A549 (cell line): ENCODE results near the gene OR51A2. TPM values are rescaled to one million over a fixed set of nuclear protein-coding genes. Genes with fewer than 3 reads are reported as not detected.
A peak's percentile ranks its signal among the peaks of the same experiment; 100 is the strongest.

Source experiments
- ATAC-seq, 2 experiments: fragments of 200-7000 bp in 1 of 2; fragments of >200 bp in 1 of 2; cut with Nextera tagmentation in 1 of 2; cut with Tn5 transposase in 1 of 2; 3 replicates each; pipeline versions ENCODE4 v1.8.0 to v1.9.1; 2018 to 2020; ENCODE audit warnings: mild to moderate bottlenecking in 1 of 2, moderate library complexity in 1 of 2
- CTCF ChIA-PET: fragments of 300-600 bp; sonication (Branson Sonifier 250); formaldehyde crosslinking; extraction: SDS; loops from one replicate; lab custom pipeline; 2021; ENCODE audit warnings: antibody characterized with exemption, inconsistent platforms; lab: Yijun Ruan, JAX
- POLR2A ChIA-PET: fragments of 350-600 bp; formaldehyde crosslinking; extraction: SDS; loops from one replicate; lab custom pipeline; 2021; ENCODE audit warnings: antibody characterized with exemption, inconsistent platforms; lab: Yijun Ruan, JAX
- DNase-seq, 2 experiments: peaks; one replicate each; pipeline versions ENCODE4 v3.0.0 to v3.0.0-alpha.2; 2011 to 2016; ENCODE audit warnings: low read depth in 1 of 2, low spot score in 1 of 2
- FAIRE-seq: peaks from 2 replicates; lab custom pipeline; 2011; peaks lifted over from hg19 to GRCh38; lab: Jason Lieb, UNC
- H3K27ac ChIP-seq, 2 experiments: fragments of >200 bp; sonication (Bioruptor Twin); formaldehyde crosslinking; 3 replicates each; pipeline ENCODE4 v1.5.1; 2016 to 2017
- H3K4me1 ChIP-seq: fragments of >200 bp; sonication (Bioruptor Twin); formaldehyde crosslinking; 3 replicates; pipeline ENCODE4 v1.6.1; 2016
- H3K4me2 ChIP-seq: fragments of >200 bp; sonication (Bioruptor Twin); formaldehyde crosslinking; 3 replicates; pipeline ENCODE4 v1.6.1; 2016
- H3K4me3 ChIP-seq: fragments of >200 bp; sonication (Bioruptor Twin); formaldehyde crosslinking; 3 replicates; pipeline ENCODE4 v1.5.1; 2016
- H3K9me3 ChIP-seq: fragments of >200 bp; sonication (Bioruptor Twin); formaldehyde crosslinking; 3 replicates; pipeline ENCODE4 v1.6.1; 2016
- ATOH8 ChIP-seq: fragments of 250-450 bp; sonication (Bioruptor Pico); IDR thresholded peaks from 2 replicates; pipeline ENCODE4 v1.5.0; 2020; ENCODE audit warnings: low read depth, mild to moderate bottlenecking, moderate library complexity
- BCL3 ChIP-seq: fragments of >200 bp; sonication (Bioruptor Twin); formaldehyde crosslinking; IDR thresholded peaks from 3 replicates; pipeline ENCODE4 v1.6.1; 2016
- CBX2 ChIP-seq: fragments of 200-600 bp; sonication (generic); IDR thresholded peaks from 2 replicates; pipeline ENCODE4 v1.6.1; 2016; ENCODE audit warnings: low read depth, mild to moderate bottlenecking, borderline replicate concordance
- CEBPB ChIP-seq, 2 experiments: fragments of >200 bp in 1 of 2; sonication (Bioruptor Twin) in 1 of 2; formaldehyde crosslinking in 1 of 2; IDR thresholded peaks; 2 replicates each; pipeline ENCODE4 v1.6.1; 2012 to 2016
- CHD4 ChIP-seq: fragments of 200-600 bp; sonication (generic); IDR thresholded peaks from 2 replicates; pipeline ENCODE4 v1.6.1; 2016; ENCODE audit warnings: antibody characterized with exemption, mild to moderate bottlenecking, borderline replicate concordance
- E2F6 ChIP-seq: IDR thresholded peaks from 2 replicates; pipeline ENCODE4 v1.6.1; 2012; ENCODE audit warnings: low read depth, borderline replicate concordance
- EHF ChIP-seq: fragments of 250-450 bp; sonication (Bioruptor Pico); IDR thresholded peaks from 2 replicates; pipeline ENCODE4 v1.5.0; 2020; ENCODE audit warnings: mild to moderate bottlenecking
- EHMT2 ChIP-seq: fragments of 200-600 bp; sonication (generic); IDR thresholded peaks from 2 replicates; pipeline ENCODE4 v1.6.1; 2016; ENCODE audit warnings: antibody characterized with exemption, low read depth, mild to moderate bottlenecking, moderate library complexity
- ELK1 ChIP-seq: fragments of 150-350 bp; IDR thresholded peaks from 2 replicates; pipeline ENCODE4 v1.6.1; 2014; ENCODE audit warnings: low read depth, mild to moderate bottlenecking, low read length
- ESRRA ChIP-seq: fragments of 150-350 bp; IDR thresholded peaks from 2 replicates; pipeline ENCODE4 v1.6.1; 2014; ENCODE audit warnings: mild to moderate bottlenecking, low read length, borderline replicate concordance
- HDAC2 ChIP-seq: fragments of 200-600 bp; sonication (generic); IDR thresholded peaks from 2 replicates; pipeline ENCODE4 v1.6.1; 2016
- JUNB ChIP-seq: fragments of >200 bp; sonication (Bioruptor Twin); formaldehyde crosslinking; IDR thresholded peaks from 2 replicates; pipeline ENCODE4 v1.6.1; 2016
- MAFK ChIP-seq: fragments of 450-650 bp; IDR thresholded peaks from 2 replicates; pipeline ENCODE4 v1.6.1; 2014; ENCODE audit not compliant: partially characterized antibody
- MAX ChIP-seq: IDR thresholded peaks from 2 replicates; pipeline ENCODE4 v1.6.1; 2012
- MYC ChIP-seq: IDR thresholded peaks from 2 replicates; pipeline ENCODE4 v1.6.1; 2012; ENCODE audit warnings: mild to moderate bottlenecking, inconsistent platforms, low read length, improper control_type of control experiment, borderline replicate concordance
- NFE2L2 ChIP-seq: fragments of 150-350 bp; conservative IDR thresholded peaks from 2 replicates; pipeline ENCODE4 v1.6.1; 2014; ENCODE audit warnings: low read length
- NPAS2 ChIP-seq: fragments of 250-450 bp; sonication (Bioruptor Pico); IDR thresholded peaks from 2 replicates; pipeline ENCODE4 v1.8.0; 2022; ENCODE audit warnings: mild to moderate bottlenecking, moderate library complexity, borderline replicate concordance
- NR3C1 ChIP-seq: fragments of >200 bp; sonication (Bioruptor Twin); formaldehyde crosslinking; IDR thresholded peaks from 3 replicates; pipeline ENCODE4 v1.6.1; 2017
- PBX3 ChIP-seq: IDR thresholded peaks from 2 replicates; pipeline ENCODE4 v1.6.1; 2012
- POLR2AphosphoS2 ChIP-seq: conservative IDR thresholded peaks from 2 replicates; pipeline ENCODE4 v1.6.1; 2012; ENCODE audit warnings: low read length, improper control_type of control experiment, inconsistent platforms
- RNF2 ChIP-seq: fragments of 200-600 bp; sonication (generic); IDR thresholded peaks from 2 replicates; pipeline ENCODE4 v1.6.1; 2016; ENCODE audit warnings: low read depth, mild to moderate bottlenecking, antibody characterized with exemption, moderate library complexity, borderline replicate concordance
- SMC3 ChIP-seq: fragments of >200 bp; sonication (Bioruptor Twin); formaldehyde crosslinking; IDR thresholded peaks from 3 replicates; pipeline ENCODE4 v1.6.1; 2018; ENCODE audit warnings: inconsistent platforms
- TFCP2L1 ChIP-seq: fragments of 250-450 bp; sonication (Bioruptor Pico); IDR thresholded peaks from 2 replicates; pipeline ENCODE4 v1.5.0; 2021; ENCODE audit warnings: mild to moderate bottlenecking
- TP53 ChIP-seq: fragments of 250-450 bp; sonication (Bioruptor Pico); IDR thresholded peaks from 2 replicates; pipeline ENCODE4 v1.5.0; 2021; ENCODE audit warnings: mild to moderate bottlenecking, moderate library complexity
- ZC3H11A ChIP-seq: fragments of 450-650 bp; IDR thresholded peaks from 2 replicates; pipeline ENCODE4 v1.6.1; 2014; ENCODE audit warnings: antibody characterized with exemption, mild to moderate bottlenecking
- ZFP36 ChIP-seq: fragments of 450-650 bp; IDR thresholded peaks from 2 replicates; pipeline ENCODE4 v1.6.1; 2014; ENCODE audit warnings: borderline replicate concordance; ENCODE audit not compliant: partially characterized antibody
- ZNF302 ChIP-seq: fragments of 250-450 bp; sonication (Bioruptor Pico); IDR thresholded peaks from 2 replicates; pipeline ENCODE4 v1.9.0; 2021; ENCODE audit warnings: inconsistent platforms, mild to moderate bottlenecking, moderate library complexity
- ZSCAN20 ChIP-seq: fragments of 250-450 bp; sonication (Bioruptor Pico); IDR thresholded peaks from 2 replicates; pipeline ENCODE4 v1.8.0; 2022; ENCODE audit warnings: mild to moderate bottlenecking, moderate library complexity
- WGBS: methylation state at CpG from one replicate; pipeline ENCODE4 v1.1.6; 2017; ENCODE audit errors: missing lambda C conversion rate; 5-methylcytosine and 5-hydroxymethylcytosine counted together
- polyA plus RNA-seq, 4 experiments: library from polyadenylated mRNA; depleted of rRNA in 3 of 4; stranded (reverse); fragments of >200 nt; fragmentation: RNase III in 1 of 4; extraction: RNeasy Plus Mini Kit Qiagen cat#74134 plus additional on column Dnase treatment in 1 of 4; gene quantifications; 2 replicates in 3 of 4; 3 replicates in 1 of 4; pipeline ENCODE4 v1.2.3, GENCODE V29; 2011 to 2017

OR51A2 gene
- polyA plus RNA-seq, 2 of the 4 experiments (the other 2 are of a cell fraction) = not detected

GRCh38 chr11:4924239-4924638 lies 31.3 kb downstream of the OR51A2 start, which contains the start of gene OR51G1:
TSS of gene OR51G1 (minus strand) at chr11:4924339. CDS start at chr11:4924339, 0 bp downstream.
- DNase-seq = no peak
- ChIA-PET POLR2A (no interaction called here), CTCF (no interaction called here)
- Histone ChIP-seq H3K4me3 (no peak within 1 kb of the TSS), H3K27ac (no peak within 1 kb of the TSS), H3K4me1 (no peaks in the 10 kb centered on the region), H3K9me3 (no peaks in the 10 kb centered on the region), H3K4me2 (no peak within 1 kb of the TSS)
- TF ChIP-seq CBX2 = no peak
- TF ChIP-seq EHF (CRISPR knock-in tag) = no peak
- TF ChIP-seq JUNB = no peak
- TF ChIP-seq ESRRA = no peak
- no peak for TF ChIP-seq NR3C1
- no peak for TF ChIP-seq TP53 (CRISPR knock-in tag)
- no peak for TF ChIP-seq ATOH8 (CRISPR knock-in tag)
- no peak for TF ChIP-seq ZFP36
- no peak for TF ChIP-seq POLR2AphosphoS2
- no peak for TF ChIP-seq TFCP2L1 (CRISPR knock-in tag)
- no peak for TF ChIP-seq NPAS2 (CRISPR knock-in tag)
- TF ChIP-seq ZNF302 = no peak
- TF ChIP-seq MAX = no peak
- TF ChIP-seq ZC3H11A = no peak
- TF ChIP-seq MAFK = no peak
- no peak for TF ChIP-seq SMC3
- no peak for TF ChIP-seq ZSCAN20
- no peak for TF ChIP-seq BCL3
- TF ChIP-seq MYC = no peak
- no peak for ATAC-seq
- WGBS = 21% methylated on average over 1 of the region's 1 CpG
- no peak for FAIRE-seq

GRCh38 chr11:4922304-4922703 lies 33.2 kb downstream of the OR51A2 start:
- no peak overlapping the region for H3K27ac ChIP-seq
- H3K4me3 ChIP-seq = no peak overlapping the region
- no peak for DNase-seq
- CTCF ChIA-PET = no interaction called here
- H3K9me3 ChIP-seq = no peaks in the 10 kb centered on the region
- TF ChIP-seq MAFK (peak; percentile 71), TFCP2L1 (CRISPR knock-in tag) (no peak), CHD4 (no peak), NFE2L2 (peak; percentile 42), MAX (no peak)
- ATAC-seq = no peak
- no peak overlapping the region for H3K4me2 ChIP-seq
- H3K4me1 ChIP-seq = no peaks in the 10 kb centered on the region
- no peak for FAIRE-seq
- 2% methylated on average over 1 of the region's 1 CpG for WGBS
- POLR2A ChIA-PET = no interaction called here

GRCh38 chr11:4921796-4922195 lies 33.7 kb downstream of the OR51A2 start:
- Histone ChIP-seq H3K4me3 (no peak overlapping the region), H3K4me2 (no peak overlapping the region), H3K27ac (no peak overlapping the region), H3K9me3 (no peaks in the 10 kb centered on the region), H3K4me1 (no peaks in the 10 kb centered on the region)
- TF ChIP-seq ZFP36 (no peak), PBX3 (no peak), E2F6 (no peak), RNF2 (no peak), BCL3 (no peak), EHMT2 (no peak), ELK1 (no peak), HDAC2 (no peak), POLR2AphosphoS2 (no peak), CEBPB (IDR thresholded peaks at IDR 0.05) (no peak)
- no peak for FAIRE-seq
- CTCF ChIA-PET = no interaction called here
- POLR2A ChIA-PET = no interaction called here
- DNase-seq = no peak
- ATAC-seq = no peak
- WGBS = 3% methylated on average over 1 of the region's 1 CpG
